GM23338 (cell line): ENCODE measurements around the gene MET. TPM values are rescaled to one million over a fixed set of nuclear protein-coding genes. Genes with fewer than 3 reads are reported as not detected.

Source experiments
- ATAC-seq: fragments of 200-7000 bp; cut with Tn5 transposase; 3 replicates; pipeline ENCODE4 v1.9.1; 2020
- DNase-seq: peaks from one replicate; pipeline ENCODE4 v3.0.0-alpha.2; 2015; ENCODE audit warnings: low spot score
- H2AFZ ChIP-seq: fragments of 200-600 bp; sonication (generic); 2 replicates; pipeline ENCODE4 v1.8.0; 2016; ENCODE audit warnings: antibody characterized with exemption, mild to moderate bottlenecking, moderate library complexity
- H3F3A ChIP-seq: fragments of 200-600 bp; sonication (generic); replicated peaks from 2 replicates; pipeline ENCODE4 v1.8.0; 2017; ENCODE audit warnings: antibody characterized with exemption, mixed run types, low read depth
- H3K27ac ChIP-seq: fragments of 200-600 bp; sonication (generic); 2 replicates; pipeline ENCODE4 v1.6.1; 2016; ENCODE audit warnings: low read depth
- H3K27me3 ChIP-seq: fragments of 200-600 bp; sonication (generic); 2 replicates; pipeline ENCODE4 v1.8.0; 2016; ENCODE audit warnings: mild to moderate bottlenecking, mixed run types, moderate library complexity; ENCODE audit not compliant: insufficient read depth
- H3K36me3 ChIP-seq: fragments of 200-600 bp; sonication (generic); 2 replicates; pipeline ENCODE4 v1.8.0; 2016; ENCODE audit warnings: mild to moderate bottlenecking; ENCODE audit not compliant: insufficient read depth
- H3K4me1 ChIP-seq: fragments of 200-600 bp; sonication (generic); 2 replicates; pipeline ENCODE4 v1.8.0; 2016; ENCODE audit warnings: mild to moderate bottlenecking, moderate library complexity; ENCODE audit not compliant: insufficient read depth
- H3K4me2 ChIP-seq: fragments of 200-600 bp; sonication (generic); 2 replicates; pipeline ENCODE4 v1.7.1; 2017; ENCODE audit warnings: mixed run types
- H3K4me3 ChIP-seq: fragments of 200-600 bp; sonication (generic); 2 replicates; pipeline ENCODE4 v1.6.1; 2016; ENCODE audit warnings: mixed run types
- H3K79me2 ChIP-seq: fragments of 200-600 bp; sonication (generic); replicated peaks from 2 replicates; pipeline ENCODE4 v1.8.0; 2017; ENCODE audit warnings: mild to moderate bottlenecking; ENCODE audit not compliant: insufficient read depth
- H3K9me2 ChIP-seq: fragments of 200-600 bp; sonication (generic); 2 replicates; pipeline ENCODE4 v1.8.0; 2017; ENCODE audit not compliant: insufficient read depth
- H4K20me1 ChIP-seq: fragments of 200-600 bp; sonication (generic); replicated peaks from 2 replicates; pipeline ENCODE4 v1.8.0; 2017; ENCODE audit warnings: mild to moderate bottlenecking; ENCODE audit not compliant: insufficient read depth
- H3K27ac Mint-ChIP-seq: 2 replicates; pipeline ENCODE4 v1.8.0; 2020; ENCODE audit warnings: inconsistent platforms, mild to moderate bottlenecking, moderate library complexity, mixed read lengths
- H3K27me3 Mint-ChIP-seq: 3 replicates; pipeline ENCODE4 v1.8.0; 2022; ENCODE audit warnings: low read depth, mild to moderate bottlenecking, moderate library complexity, mixed read lengths, inconsistent platforms; ENCODE audit not compliant: insufficient read depth, poor library complexity
- H3K36me3 Mint-ChIP-seq: 3 replicates; pipeline ENCODE4 v1.8.0; 2021; ENCODE audit warnings: low read depth, mild to moderate bottlenecking, inconsistent platforms, moderate library complexity, mixed read lengths
- H3K4me1 Mint-ChIP-seq: 3 replicates; pipeline ENCODE4 v1.8.0; 2020; ENCODE audit warnings: mild to moderate bottlenecking, inconsistent platforms, mixed read lengths
- H3K4me3 Mint-ChIP-seq: 3 replicates; pipeline ENCODE4 v1.8.0; 2021; ENCODE audit warnings: moderate library complexity, mild to moderate bottlenecking, inconsistent platforms, mixed read lengths
- H3K9me3 Mint-ChIP-seq: 3 replicates; pipeline ENCODE4 v1.8.0; 2020; ENCODE audit warnings: moderate library complexity, mild to moderate bottlenecking, inconsistent platforms, mixed read lengths
- CREB1 ChIP-seq: fragments of 250-450 bp; sonication (Bioruptor Pico); IDR thresholded peaks from 2 replicates; pipeline ENCODE4 v1.5.0; 2020; ENCODE audit warnings: low read depth, mild to moderate bottlenecking, moderate library complexity
- EZH2phosphoT487 ChIP-seq: fragments of 200-600 bp; sonication (generic); IDR thresholded peaks from one replicate; pipeline ENCODE4 v1.8.1; 2018; ENCODE audit warnings: antibody characterized with exemption; ENCODE audit not compliant: unreplicated experiment
- NANOG ChIP-seq: IDR thresholded peaks from 2 replicates; pipeline ENCODE4 v1.6.1; 2016; ENCODE audit warnings: antibody characterized with exemption, borderline replicate concordance
- STAT1 ChIP-seq: IDR thresholded peaks from one replicate; pipeline ENCODE4 v1.6.1; 2016; ENCODE audit warnings: antibody characterized with exemption; ENCODE audit not compliant: unreplicated experiment
- ZNF114 ChIP-seq: fragments of 250-450 bp; sonication (Bioruptor Pico); IDR thresholded peaks from 2 replicates; pipeline ENCODE4 v1.5.0; 2020; ENCODE audit warnings: mild to moderate bottlenecking, moderate library complexity
- ZNF462 ChIP-seq: fragments of 250-450 bp; sonication (Bioruptor Pico); IDR thresholded peaks from 2 replicates; pipeline ENCODE4 v1.5.0; 2020; ENCODE audit warnings: mild to moderate bottlenecking, moderate library complexity
- polyA plus RNA-seq: library from polyadenylated mRNA; unstranded; fragments of >200 nt; fragmentation: Nextera tagmentation; extraction: Ambion mirVana; gene quantifications from 2 replicates; pipeline ENCODE4 v1.2.1, GENCODE V29; 2016
- total RNA-seq: library from RNA; depleted of rRNA; stranded (reverse); fragments of >200 nt; shearing (Covaris generic); gene quantifications from 2 replicates; pipeline ENCODE4 v1.2.3, GENCODE V29; 2014
- TF ChIP-seq, protein P1 (sequence below): IDR thresholded peaks from one replicate; pipeline ENCODE4 v1.6.1; 2018; ENCODE audit warnings: antibody characterized with exemption; ENCODE audit not compliant: unreplicated experiment
- TF ChIP-seq, protein P2 (sequence below): IDR thresholded peaks from 2 replicates; pipeline ENCODE4 v1.6.1; 2016; ENCODE audit warnings: antibody characterized with exemption

The MET gene
- total and polyA plus RNA-seq, 2 experiments from 2014 or later: 4.8 to 23.1 TPM

DNA sequence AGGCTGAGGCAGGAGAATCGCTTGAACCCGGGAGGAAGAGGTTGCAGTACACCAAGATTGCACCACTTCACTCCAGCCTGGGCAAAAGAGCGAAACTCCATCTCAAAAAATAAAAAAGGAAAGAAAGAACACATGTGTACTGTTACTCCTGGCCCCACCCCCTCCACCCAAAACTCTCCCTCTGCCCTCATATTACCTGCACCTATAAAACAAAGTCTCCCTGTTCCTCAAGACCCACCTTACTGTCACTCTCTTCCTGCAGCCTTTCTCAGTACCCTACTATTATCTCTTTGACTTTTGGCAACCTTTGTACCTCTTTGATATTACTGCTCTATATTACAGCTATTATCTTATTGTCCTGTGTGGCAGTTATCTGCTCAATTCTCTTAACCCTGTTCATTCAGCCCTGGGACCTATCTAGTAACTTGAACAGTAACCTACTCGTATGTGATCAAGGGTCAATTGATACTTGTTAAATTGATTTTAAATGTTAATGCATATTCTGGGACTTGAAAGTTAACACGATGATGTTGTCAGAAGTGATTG lies 121.9 kb downstream of the MET start:
- H3K4me1 Mint-ChIP-seq: peaks cover 9% of the 10 kb centered on the region
- Histone ChIP-seq H3K79me2 (no peaks in the 10 kb centered on the region), H3K4me2 (no peak overlapping the region), H2AFZ (no peak overlapping the region), H3K27ac (0 out of 2 replicates have a peak overlapping the region, but pooled peaks have one; percentile 14), H3F3A (no peaks in the 10 kb centered on the region), H3K4me3 (no peak overlapping the region), H3K27me3 (no peaks in the 10 kb centered on the region), H4K20me1 (no peaks in the 10 kb centered on the region), H3K4me1 (peaks cover 3% of the 10 kb centered on the region; the same call in 1 of the 2 replicates), H3K36me3 (no peaks in the 10 kb centered on the region), H3K9me2 (no peaks in the 10 kb centered on the region)
- DNase-seq (no peak), ATAC-seq (no peak)
- peaks cover 7% of the 10 kb centered on the region for H3K27me3 Mint-ChIP-seq
- no peak overlapping the region for H3K27ac Mint-ChIP-seq
- no peaks in the 10 kb centered on the region for H3K36me3 Mint-ChIP-seq
- no peak overlapping the region for H3K4me3 Mint-ChIP-seq
- TF ChIP-seq CREB1 (CRISPR knock-in tag) (no peak), ZNF114 (CRISPR knock-in tag) (no peak), NANOG (no peak), STAT1 (no peak), EZH2phosphoT487 (no peak), ZNF462 (CRISPR knock-in tag) (no peak)
- TF ChIP-seq, protein P1, sequence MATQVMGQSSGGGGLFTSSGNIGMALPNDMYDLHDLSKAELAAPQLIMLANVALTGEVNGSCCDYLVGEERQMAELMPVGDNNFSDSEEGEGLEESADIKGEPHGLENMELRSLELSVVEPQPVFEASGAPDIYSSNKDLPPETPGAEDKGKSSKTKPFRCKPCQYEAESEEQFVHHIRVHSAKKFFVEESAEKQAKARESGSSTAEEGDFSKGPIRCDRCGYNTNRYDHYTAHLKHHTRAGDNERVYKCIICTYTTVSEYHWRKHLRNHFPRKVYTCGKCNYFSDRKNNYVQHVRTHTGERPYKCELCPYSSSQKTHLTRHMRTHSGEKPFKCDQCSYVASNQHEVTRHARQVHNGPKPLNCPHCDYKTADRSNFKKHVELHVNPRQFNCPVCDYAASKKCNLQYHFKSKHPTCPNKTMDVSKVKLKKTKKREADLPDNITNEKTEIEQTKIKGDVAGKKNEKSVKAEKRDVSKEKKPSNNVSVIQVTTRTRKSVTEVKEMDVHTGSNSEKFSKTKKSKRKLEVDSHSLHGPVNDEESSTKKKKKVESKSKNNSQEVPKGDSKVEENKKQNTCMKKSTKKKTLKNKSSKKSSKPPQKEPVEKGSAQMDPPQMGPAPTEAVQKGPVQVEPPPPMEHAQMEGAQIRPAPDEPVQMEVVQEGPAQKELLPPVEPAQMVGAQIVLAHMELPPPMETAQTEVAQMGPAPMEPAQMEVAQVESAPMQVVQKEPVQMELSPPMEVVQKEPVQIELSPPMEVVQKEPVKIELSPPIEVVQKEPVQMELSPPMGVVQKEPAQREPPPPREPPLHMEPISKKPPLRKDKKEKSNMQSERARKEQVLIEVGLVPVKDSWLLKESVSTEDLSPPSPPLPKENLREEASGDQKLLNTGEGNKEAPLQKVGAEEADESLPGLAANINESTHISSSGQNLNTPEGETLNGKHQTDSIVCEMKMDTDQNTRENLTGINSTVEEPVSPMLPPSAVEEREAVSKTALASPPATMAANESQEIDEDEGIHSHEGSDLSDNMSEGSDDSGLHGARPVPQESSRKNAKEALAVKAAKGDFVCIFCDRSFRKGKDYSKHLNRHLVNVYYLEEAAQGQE: no peak
- TF ChIP-seq, protein P2, sequence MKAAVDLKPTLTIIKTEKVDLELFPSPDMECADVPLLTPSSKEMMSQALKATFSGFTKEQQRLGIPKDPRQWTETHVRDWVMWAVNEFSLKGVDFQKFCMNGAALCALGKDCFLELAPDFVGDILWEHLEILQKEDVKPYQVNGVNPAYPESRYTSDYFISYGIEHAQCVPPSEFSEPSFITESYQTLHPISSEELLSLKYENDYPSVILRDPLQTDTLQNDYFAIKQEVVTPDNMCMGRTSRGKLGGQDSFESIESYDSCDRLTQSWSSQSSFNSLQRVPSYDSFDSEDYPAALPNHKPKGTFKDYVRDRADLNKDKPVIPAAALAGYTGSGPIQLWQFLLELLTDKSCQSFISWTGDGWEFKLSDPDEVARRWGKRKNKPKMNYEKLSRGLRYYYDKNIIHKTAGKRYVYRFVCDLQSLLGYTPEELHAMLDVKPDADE: no peak
- H3K9me3 Mint-ChIP-seq: no peaks in the 10 kb centered on the region; the same call in 2 of the 3 replicates
